Activated T-helper 1 cell treated with anti-CD3 and anti-CD28 coated beads, Interleukin-12 subunit alpha, Interleukin-12 subunit beta, Interleukin-2, Interleukin-4 antibody, amounts not matched to agents 30 ng/mL and 10 ng/mL and 1 ng/mL, durations not matched to agents 14 hours and 24 hours and 36 hours (primary cell): ENCODE measurements around the gene HHATL. TPM values are rescaled to one million over a fixed set of nuclear protein-coding genes. Genes with fewer than 3 reads are reported as not detected.
"Not testable (repeated sequence)": the region's sequence is repeated elsewhere in the genome, so short reads cannot be mapped to it uniquely, and the experiment has no call there.

Experiments used
- DNase-seq: peaks from one replicate; pipeline ENCODE4 v3.0.0; 2021; ENCODE audit warnings: low spot score
- H3K27ac Mint-ChIP-seq: one replicate; pipeline ENCODE4 v1.8.0; 2021; ENCODE audit warnings: mild to moderate bottlenecking, mixed read lengths
- H3K27me3 Mint-ChIP-seq: one replicate; pipeline ENCODE4 v1.8.0; 2022; ENCODE audit warnings: mild to moderate bottlenecking, moderate library complexity, mixed read lengths; ENCODE audit not compliant: insufficient read depth
- H3K36me3 Mint-ChIP-seq: one replicate; pipeline ENCODE4 v1.8.0; 2021; ENCODE audit warnings: low read depth, mixed read lengths
- H3K4me1 Mint-ChIP-seq: one replicate; pipeline ENCODE4 v1.8.0; 2021; ENCODE audit warnings: low read depth, mixed read lengths
- H3K4me3 Mint-ChIP-seq: one replicate; pipeline ENCODE4 v1.8.0; 2021; ENCODE audit warnings: mild to moderate bottlenecking, moderate library complexity, mixed read lengths
- H3K9me3 Mint-ChIP-seq: one replicate; pipeline ENCODE4 v1.8.0; 2021; ENCODE audit warnings: mixed read lengths
- intact Hi-C: fragments of 100-400 bp; cut with micrococcal nuclease; formaldehyde crosslinking; loops from one replicate; pipeline ENCODE4 v1.15.1; 2024
- total RNA-seq: library from RNA; stranded (reverse); gene quantifications from 2 replicates; pipeline ENCODE4 v1.2.3, GENCODE V29; 2022

HHATL gene
- total RNA-seq, 1 donor from 2014 or later, result not detected

- no peak for DNase-seq
- H3K4me1 Mint-ChIP-seq, result no peaks in the 10 kb centered on the region
- no peak overlapping the region for H3K27ac Mint-ChIP-seq
- H3K36me3 Mint-ChIP-seq, result no peaks in the 10 kb centered on the region
- peaks cover 7% of the 10 kb centered on the region for H3K27me3 Mint-ChIP-seq
- no peak overlapping the region for H3K4me3 Mint-ChIP-seq
- intact Hi-C loops, result no loop called here
- H3K9me3 Mint-ChIP-seq, result no peaks in the 10 kb centered on the region
These were observed 28.3 kb upstream of the HHATL start for GRCh38 chr3:42730706-42731420.

- peaks cover 11% of the 10 kb centered on the region for H3K27me3 Mint-ChIP-seq
- no peak overlapping the region for H3K27ac Mint-ChIP-seq
- no peaks in the 10 kb centered on the region for H3K9me3 Mint-ChIP-seq
- no peaks in the 10 kb centered on the region for H3K36me3 Mint-ChIP-seq
- DNase-seq, result no peak
- H3K4me1 Mint-ChIP-seq, result no peaks in the 10 kb centered on the region
- no peak overlapping the region for H3K4me3 Mint-ChIP-seq
- intact Hi-C loops, result no loop called here
These were observed 27.7 kb upstream of the HHATL start for GRCh38 chr3:42730294-42730693.

- no peak overlapping the region for H3K4me3 Mint-ChIP-seq
- no peak overlapping the region for H3K27ac Mint-ChIP-seq
- no peaks in the 10 kb centered on the region for H3K9me3 Mint-ChIP-seq
- DNase-seq, result no peak
- peaks cover 11% of the 10 kb centered on the region for H3K27me3 Mint-ChIP-seq
- H3K36me3 Mint-ChIP-seq, result no peaks in the 10 kb centered on the region
- intact Hi-C loops, result no loop called here
- H3K4me1 Mint-ChIP-seq, result no peaks in the 10 kb centered on the region
These were observed 27.0 kb upstream of the HHATL start for GRCh38 chr3:42729404-42730145.

GRCh38 chr3:42728668-42729364 lies 26.2 kb upstream of the HHATL start:
- intact Hi-C loops, result no loop called here
- Mint-ChIP-seq H3K4me3 (no peak overlapping the region), H3K9me3 (no peaks in the 10 kb centered on the region), H3K27ac (no peak overlapping the region), H3K27me3 (peaks cover 11% of the 10 kb centered on the region), H3K36me3 (no peaks in the 10 kb centered on the region), H3K4me1 (no peaks in the 10 kb centered on the region)
- DNase-seq, result no peak

- Mint-ChIP-seq H3K36me3 (no peaks in the 10 kb centered on the region), H3K27ac (no peak overlapping the region), H3K4me1 (no peaks in the 10 kb centered on the region), H3K4me3 (no peak overlapping the region), H3K27me3 (peaks cover 11% of the 10 kb centered on the region), H3K9me3 (no peaks in the 10 kb centered on the region)
- no peak for DNase-seq
- intact Hi-C loops, result no loop called here
These were observed 25.5 kb upstream of the HHATL start for GRCh38 chr3:42728056-42728455.

GRCh38 chr3:42725454-42725853 lies 22.9 kb upstream of the HHATL start:
- H3K27ac Mint-ChIP-seq, result no peak overlapping the region
- H3K4me1 Mint-ChIP-seq, result no peaks in the 10 kb centered on the region
- no peak for DNase-seq
- peaks cover 11% of the 10 kb centered on the region for H3K27me3 Mint-ChIP-seq
- H3K4me3 Mint-ChIP-seq, result no peak overlapping the region
- intact Hi-C loops, result no loop called here
- no peaks in the 10 kb centered on the region for H3K9me3 Mint-ChIP-seq
- H3K36me3 Mint-ChIP-seq, result no peaks in the 10 kb centered on the region

GRCh38 chr3:42723219-42723618 lies 20.6 kb upstream of the HHATL start:
- DNase-seq, result no peak
- H3K27ac Mint-ChIP-seq, result no peak overlapping the region
- H3K4me3 Mint-ChIP-seq, result no peak overlapping the region
- H3K9me3 Mint-ChIP-seq, result no peaks in the 10 kb centered on the region
- peaks cover 10% of the 10 kb centered on the region for H3K27me3 Mint-ChIP-seq
- intact Hi-C loops, result no loop called here
- no peaks in the 10 kb centered on the region for H3K4me1 Mint-ChIP-seq
- H3K36me3 Mint-ChIP-seq, result no peaks in the 10 kb centered on the region

GRCh38 chr3:42722442-42722841 lies 19.8 kb upstream of the HHATL start:
- H3K9me3 Mint-ChIP-seq, H3K27me3 Mint-ChIP-seq, H3K27ac Mint-ChIP-seq, H3K36me3 Mint-ChIP-seq, intact Hi-C loops, DNase-seq, H3K4me3 Mint-ChIP-seq, H3K4me1 Mint-ChIP-seq: not testable (repeated sequence)

- Mint-ChIP-seq H3K4me1 (no peaks in the 10 kb centered on the region), H3K9me3 (no peaks in the 10 kb centered on the region), H3K27ac (no peak overlapping the region), H3K4me3 (no peak overlapping the region), H3K36me3 (no peaks in the 10 kb centered on the region), H3K27me3 (peaks cover 7% of the 10 kb centered on the region)
- DNase-seq, result no peak
- intact Hi-C loops, result no loop called here
These were observed 19.1 kb upstream of the HHATL start for GRCh38 chr3:42721690-42722089.

GRCh38 chr3:42720126-42720525 lies 17.5 kb upstream of the HHATL start:
- Mint-ChIP-seq H3K27me3 (peaks cover 3% of the 10 kb centered on the region), H3K9me3 (no peaks in the 10 kb centered on the region), H3K4me1 (no peaks in the 10 kb centered on the region), H3K36me3 (no peaks in the 10 kb centered on the region), H3K27ac (no peak overlapping the region), H3K4me3 (no peak overlapping the region)
- no peak for DNase-seq
- intact Hi-C loops, result no loop called here

GRCh38 chr3:42719002-42719401 lies 16.4 kb upstream of the HHATL start:
- H3K4me3 Mint-ChIP-seq, result no peak overlapping the region
- H3K27ac Mint-ChIP-seq, result no peak overlapping the region
- peaks cover 5% of the 10 kb centered on the region for H3K27me3 Mint-ChIP-seq
- H3K36me3 Mint-ChIP-seq, result no peaks in the 10 kb centered on the region
- DNase-seq, result no peak
- no peaks in the 10 kb centered on the region for H3K9me3 Mint-ChIP-seq
- intact Hi-C loops, result no loop called here
- H3K4me1 Mint-ChIP-seq, result no peaks in the 10 kb centered on the region

- H3K9me3 Mint-ChIP-seq, result no peaks in the 10 kb centered on the region
- H3K36me3 Mint-ChIP-seq, result no peaks in the 10 kb centered on the region
- peaks cover 7% of the 10 kb centered on the region for H3K27me3 Mint-ChIP-seq
- no peaks in the 10 kb centered on the region for H3K4me1 Mint-ChIP-seq
- no peak overlapping the region for H3K4me3 Mint-ChIP-seq
- DNase-seq, result no peak
- intact Hi-C loops, result no loop called here
- no peak overlapping the region for H3K27ac Mint-ChIP-seq
These were observed 15.7 kb upstream of the HHATL start for GRCh38 chr3:42718338-42718737.

- Mint-ChIP-seq H3K36me3 (no peaks in the 10 kb centered on the region), H3K27ac (no peak overlapping the region), H3K27me3 (peaks cover 7% of the 10 kb centered on the region), H3K9me3 (no peaks in the 10 kb centered on the region), H3K4me1 (no peaks in the 10 kb centered on the region), H3K4me3 (no peak overlapping the region)
- DNase-seq, result no peak
- intact Hi-C loops, result no loop called here
These were observed 14.7 kb upstream of the HHATL start for GRCh38 chr3:42717306-42717705.
